K562 (cell line): ENCODE measurements around the gene CELSR2. TPM values are rescaled to one million over a fixed set of nuclear protein-coding genes. Genes with fewer than 3 reads are reported as not detected.

Experiments used
- BRD9 ChIP-seq: fragments of 450-650 bp; IDR thresholded peaks from 2 replicates; pipeline ENCODE4 v1.6.1; 2018; ENCODE audit warnings: low read depth; ENCODE audit not compliant: partially characterized antibody
- CBX1 ChIP-seq: sonication (generic); IDR thresholded peaks from 2 replicates; pipeline ENCODE4 v1.6.1; 2016; ENCODE audit warnings: antibody characterized with exemption, low read depth, mild to moderate bottlenecking
- EP400 ChIP-seq: fragments of 450-650 bp; IDR thresholded peaks from 2 replicates; pipeline ENCODE4 v1.6.1; 2017; ENCODE audit warnings: antibody characterized with exemption, mild to moderate bottlenecking, moderate library complexity
- HINFP ChIP-seq: fragments of 450-650 bp; conservative IDR thresholded peaks from 2 replicates; pipeline ENCODE4 v1.6.1; 2016; ENCODE audit warnings: missing genetic modification characterization, low read depth, mild to moderate bottlenecking, control low read depth, missing compliant biosample characterization
- IRF1 ChIP-seq: sonication (generic); formaldehyde crosslinking; IDR thresholded peaks from 2 replicates; pipeline ENCODE4 v1.8.0; 2022; ENCODE audit warnings: missing genetic modification reagents, mild to moderate bottlenecking, borderline replicate concordance
- MCM5 ChIP-seq: fragments of 450-650 bp; IDR thresholded peaks from 2 replicates; pipeline ENCODE4 v1.6.1; 2016; ENCODE audit warnings: low read depth
- MECOM ChIP-seq: fragments of 250-450 bp; sonication (Bioruptor Pico); IDR thresholded peaks from 2 replicates; pipeline ENCODE4 v1.8.0; 2022; ENCODE audit warnings: inconsistent platforms
- MEIS2 ChIP-seq: fragments of 450-650 bp; IDR thresholded peaks from 2 replicates; pipeline ENCODE4 v1.6.1; 2014; ENCODE audit warnings: mild to moderate bottlenecking; ENCODE audit not compliant: partially characterized antibody
- PCBP2 ChIP-seq: fragments of 200-400 bp; formaldehyde crosslinking; IDR thresholded peaks from 2 replicates; pipeline ENCODE4 v1.6.1; 2018; ENCODE audit warnings: low read length, low read depth, mild to moderate bottlenecking, moderate library complexity; ENCODE audit not compliant: poor library complexity, severe bottlenecking
- POLR2H ChIP-seq: IDR thresholded peaks from 2 replicates; pipeline ENCODE4 v1.6.1; 2016; ENCODE audit warnings: missing genetic modification characterization, low read depth, mild to moderate bottlenecking, control low read depth, missing compliant biosample characterization, moderate library complexity
- PURB ChIP-seq: sonication (generic); formaldehyde crosslinking; IDR thresholded peaks from 2 replicates; pipeline ENCODE4 v1.9.0; 2021; ENCODE audit warnings: low read depth, mild to moderate bottlenecking, missing genetic modification reagents
- RBM15 ChIP-seq: fragments of 200-400 bp; formaldehyde crosslinking; IDR thresholded peaks from 2 replicates; pipeline ENCODE4 v1.6.1; 2018; ENCODE audit warnings: mild to moderate bottlenecking, low read length, moderate library complexity; ENCODE audit not compliant: insufficient read depth
- RFX7 ChIP-seq: fragments of 250-450 bp; sonication (Bioruptor Pico); IDR thresholded peaks from 2 replicates; pipeline ENCODE4 v1.5.1; 2021; ENCODE audit warnings: mild to moderate bottlenecking
- STAG1 ChIP-seq: sonication (generic); formaldehyde crosslinking; IDR thresholded peaks from 2 replicates; pipeline ENCODE4 v1.5.0; 2020; ENCODE audit warnings: missing genetic modification reagents, borderline replicate concordance
- TCF7 ChIP-seq: sonication (generic); IDR thresholded peaks from 2 replicates; pipeline ENCODE4 v1.6.1; 2016; ENCODE audit warnings: antibody characterized with exemption, borderline replicate concordance
- TCF7L2 ChIP-seq: fragments of 150-350 bp; IDR thresholded peaks from 2 replicates; pipeline ENCODE4 v1.6.1; 2016; ENCODE audit warnings: low read depth, mild to moderate bottlenecking, low read length, moderate library complexity
- TGIF2 ChIP-seq: sonication (generic); formaldehyde crosslinking; IDR thresholded peaks from 2 replicates; pipeline ENCODE4 v1.8.1; 2022; ENCODE audit warnings: mild to moderate bottlenecking, missing genetic modification reagents, moderate library complexity
- TRIM24 ChIP-seq, 2 experiments: fragments of 450-650 bp; IDR thresholded peaks; 2 replicates each; pipeline ENCODE4 v1.6.1; 2016
- ZHX1 ChIP-seq: fragments of 150-350 bp; conservative IDR thresholded peaks from 2 replicates; pipeline ENCODE4 v1.6.1; 2014; ENCODE audit warnings: low read length
- ZNF274 ChIP-seq: IDR thresholded peaks from 2 replicates; pipeline ENCODE4 v1.6.1; 2011; ENCODE audit warnings: low read depth, mild to moderate bottlenecking, low read length, moderate library complexity, borderline replicate concordance
- ZNF449 ChIP-seq: fragments of 250-450 bp; sonication (Bioruptor Pico); IDR thresholded peaks from 2 replicates; pipeline ENCODE4 v1.8.0; 2022; ENCODE audit warnings: moderate library complexity, mild to moderate bottlenecking, inconsistent platforms
- ZNF57 ChIP-seq: fragments of 450-650 bp; formaldehyde crosslinking; IDR thresholded peaks from 2 replicates; pipeline ENCODE4 v1.4.0; 2020; ENCODE audit warnings: mild to moderate bottlenecking, moderate library complexity
- ZNF764 ChIP-seq: fragments of 250-450 bp; sonication (Bioruptor Pico); IDR thresholded peaks from 2 replicates; pipeline ENCODE4 v1.4.0; 2020; ENCODE audit warnings: low read depth, mild to moderate bottlenecking, moderate library complexity
- polyA plus RNA-seq, 8 experiments: library from polyadenylated mRNA; depleted of rRNA in 4 of 8; stranded (reverse) in 5 of 8; unstranded in 3 of 8; fragments of >200 nt; fragmentation: Nextera tagmentation in 2 of 8; fragmentation: Illumina TruSeq in 1 of 8; extraction: Ambion mirVana in 2 of 8; extraction: Trizol in 1 of 8; gene quantifications; 2 replicates each; pipeline versions ENCODE4 v1.2.1 to v1.2.3, GENCODE V29; 2011 to 2014; ENCODE audit warnings: inconsistent platforms in 1 of 8, missing spikeins in 1 of 8
- total RNA-seq, 7 experiments: library from RNA; depleted of rRNA in 6 of 7; stranded (reverse); fragments of >200 nt in 6 of 7; fragmentation: Illumina TruSeq in 2 of 7; extraction: Trizol in 2 of 7; gene quantifications; 2 replicates each; pipeline versions ENCODE4 v1.2.1 to v1.2.3, GENCODE V29; 2011 to 2021; ENCODE audit warnings: low replicate concordance in 1 of 7

CELSR2 gene
- total and polyA plus RNA-seq, 9 of the 15 experiments (the other 6 are each of a cell fraction or from before 2014, with no cell fraction given) = 0.31 to 21.9 (median 4.2) TPM

GRCh38 chr1:109282952-109283747 is 33.8 kb downstream of the CELSR2 start, which contains the start of gene PSRC1 (continued):
- TF ChIP-seq IRF1 (CRISPR knock-in tag) (no peak), ZNF57 (CRISPR knock-in tag) (no peak), MECOM (CRISPR knock-in tag) (no peak), TRIM24 (IDR thresholded peaks at IDR 0.05) (peak in 1 of 2 experiments; percentile 52; a peak in 2 of 4 replicates), PURB (CRISPR knock-in tag) (no peak), RFX7 (no peak), TCF7 (no peak), STAG1 (CRISPR knock-in tag) (no peak), POLR2H (tag) (peak; percentile 80), TCF7L2 (no peak), MCM5 (no peak), ZNF764 (CRISPR knock-in tag) (no peak), ZNF449 (no peak), ZNF274 (no peak), TGIF2 (CRISPR knock-in tag) (no peak), BRD9 (peak; percentile 95), CBX1 (no peak), RBM15 (no peak), ZHX1 (peak; percentile 82; the same call in 1 of the 2 replicates), HINFP (tag) (no peak), EP400 (peak; percentile 96), MEIS2 (no peak), PCBP2 (no peak)
